NB4 (cell line): ENCODE results near the gene PDE7B.

Source experiments
- DNase-seq: peaks from one replicate; pipeline ENCODE4 v3.0.0; 2010; ENCODE audit warnings: low read depth
- H3K4me3 ChIP-seq: one replicate; pipeline ENCODE4 v1.5.1; 2011; ENCODE audit warnings: mild to moderate bottlenecking, low read depth, low read length, moderate library complexity
- MYC ChIP-seq: IDR thresholded peaks from 2 replicates; pipeline ENCODE4 v1.6.1; 2011; ENCODE audit warnings: low read depth, low read length
- POLR2A ChIP-seq: IDR thresholded peaks from 2 replicates; pipeline ENCODE4 v1.6.1; 2011; ENCODE audit warnings: mild to moderate bottlenecking; ENCODE audit not compliant: insufficient read length; ENCODE audit errors: extremely low read depth
- TF ChIP-seq, protein P1 (sequence below): IDR thresholded peaks from 2 replicates; pipeline ENCODE4 v1.6.1; 2011; ENCODE audit warnings: low read depth, low read length
- TF ChIP-seq, protein P2 (sequence below): IDR thresholded peaks from one replicate; pipeline ENCODE4 v1.5.1; 2012; ENCODE audit warnings: low read depth, low read length

PDE7B gene

DNA sequence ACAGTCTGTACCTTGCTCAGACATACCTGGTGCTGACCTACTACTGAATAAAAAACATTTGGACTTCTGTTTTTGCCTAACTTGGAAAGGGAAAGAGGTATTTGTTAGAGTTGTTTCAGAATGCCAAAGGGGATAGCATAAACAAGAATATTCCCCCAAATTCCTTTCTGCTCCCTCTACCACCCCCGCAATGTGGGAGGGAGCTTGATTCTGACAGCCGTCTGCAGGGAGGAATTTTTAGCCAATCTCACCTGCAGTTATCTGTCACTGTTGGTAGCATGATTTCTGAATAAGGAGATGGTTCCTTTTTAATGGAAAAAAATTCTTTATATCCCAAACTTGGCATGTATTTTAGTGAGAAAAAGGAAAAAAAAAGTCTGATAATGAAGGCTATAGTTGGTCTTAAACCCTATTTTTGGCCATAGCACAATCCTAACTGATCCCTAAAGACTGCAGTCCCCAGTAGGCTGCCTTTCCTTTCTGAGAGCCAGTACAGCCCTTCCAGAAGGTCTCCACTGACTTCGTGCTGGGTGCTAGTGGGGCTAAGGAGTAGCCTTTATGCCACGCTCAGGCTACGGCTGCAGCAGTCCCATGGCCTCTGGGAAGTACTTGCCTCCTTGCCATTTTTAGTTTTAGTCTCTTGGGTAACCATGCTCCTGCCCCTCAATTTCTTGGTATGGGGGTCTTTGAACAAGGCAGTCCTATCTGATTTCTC is 13.6 kb upstream of the PDE7B start:
- H3K4me3 ChIP-seq: no peak overlapping the region
- no peak for DNase-seq
- TF ChIP-seq, protein P1, sequence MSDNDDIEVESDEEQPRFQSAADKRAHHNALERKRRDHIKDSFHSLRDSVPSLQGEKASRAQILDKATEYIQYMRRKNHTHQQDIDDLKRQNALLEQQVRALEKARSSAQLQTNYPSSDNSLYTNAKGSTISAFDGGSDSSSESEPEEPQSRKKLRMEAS: no peak
- TF ChIP-seq MYC: no peak
- TF ChIP-seq, protein P2, sequence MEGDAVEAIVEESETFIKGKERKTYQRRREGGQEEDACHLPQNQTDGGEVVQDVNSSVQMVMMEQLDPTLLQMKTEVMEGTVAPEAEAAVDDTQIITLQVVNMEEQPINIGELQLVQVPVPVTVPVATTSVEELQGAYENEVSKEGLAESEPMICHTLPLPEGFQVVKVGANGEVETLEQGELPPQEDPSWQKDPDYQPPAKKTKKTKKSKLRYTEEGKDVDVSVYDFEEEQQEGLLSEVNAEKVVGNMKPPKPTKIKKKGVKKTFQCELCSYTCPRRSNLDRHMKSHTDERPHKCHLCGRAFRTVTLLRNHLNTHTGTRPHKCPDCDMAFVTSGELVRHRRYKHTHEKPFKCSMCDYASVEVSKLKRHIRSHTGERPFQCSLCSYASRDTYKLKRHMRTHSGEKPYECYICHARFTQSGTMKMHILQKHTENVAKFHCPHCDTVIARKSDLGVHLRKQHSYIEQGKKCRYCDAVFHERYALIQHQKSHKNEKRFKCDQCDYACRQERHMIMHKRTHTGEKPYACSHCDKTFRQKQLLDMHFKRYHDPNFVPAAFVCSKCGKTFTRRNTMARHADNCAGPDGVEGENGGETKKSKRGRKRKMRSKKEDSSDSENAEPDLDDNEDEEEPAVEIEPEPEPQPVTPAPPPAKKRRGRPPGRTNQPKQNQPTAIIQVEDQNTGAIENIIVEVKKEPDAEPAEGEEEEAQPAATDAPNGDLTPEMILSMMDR: no peak
- no peak for TF ChIP-seq POLR2A

DNA sequence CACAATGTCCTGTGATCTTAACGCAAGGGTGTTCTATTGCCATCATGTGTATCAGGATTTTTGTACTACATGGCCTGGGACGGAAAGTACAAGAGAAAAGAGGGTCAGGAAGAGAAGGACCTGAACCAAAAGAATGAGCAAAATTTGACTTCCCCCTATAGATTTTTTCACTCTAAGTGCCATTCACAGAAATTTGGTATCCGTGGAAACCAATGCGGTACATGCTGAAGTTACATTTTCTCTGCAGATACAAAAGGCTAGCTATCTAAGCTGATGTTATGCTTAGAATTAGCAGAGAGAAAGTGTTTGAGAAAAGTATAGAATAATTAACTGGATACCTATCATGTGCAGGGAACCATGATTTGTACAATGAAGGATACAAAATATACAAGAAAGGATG is 12.4 kb upstream of the PDE7B start:
- TF ChIP-seq, protein P1: no peak
- no peak for TF ChIP-seq POLR2A
- TF ChIP-seq, protein P2: no peak

DNA sequence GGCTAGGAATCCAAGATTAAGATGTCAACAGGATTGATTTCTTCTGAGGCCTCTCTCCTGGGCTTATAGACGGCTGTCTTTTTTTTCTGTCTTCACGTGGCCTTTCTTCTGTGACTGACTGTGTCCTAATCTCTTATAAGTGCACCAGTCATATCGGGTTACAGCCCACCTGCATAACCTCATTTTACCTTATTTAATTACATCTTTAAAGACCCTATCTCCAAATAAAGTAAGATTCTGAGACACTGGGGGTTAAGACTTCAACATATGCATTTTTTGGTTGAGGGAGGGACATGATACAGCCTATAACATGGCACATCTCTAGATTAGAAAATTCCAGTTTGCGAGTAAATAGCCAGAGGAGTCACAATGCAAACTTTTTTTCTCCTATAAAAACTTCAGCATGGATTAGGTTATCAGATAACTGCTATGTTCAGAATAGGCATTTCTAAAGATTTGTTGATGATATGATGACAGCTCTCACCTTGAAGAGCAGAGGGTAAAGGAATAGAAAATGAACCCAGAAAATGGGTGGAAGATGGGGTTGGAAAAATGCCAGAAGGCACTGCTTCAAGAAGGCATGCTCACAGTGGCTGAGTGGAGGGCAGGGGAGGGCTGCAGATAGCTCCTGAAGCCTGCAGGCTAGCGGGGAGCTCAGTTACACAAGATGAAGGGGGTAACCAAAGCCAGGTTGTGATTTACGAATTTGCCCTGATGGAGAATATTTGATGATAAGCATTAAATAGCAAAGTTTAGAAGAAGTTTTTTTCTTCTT is 8.7 kb upstream of the PDE7B start:
- no peak overlapping the region for H3K4me3 ChIP-seq
- DNase-seq: no peak
- TF ChIP-seq, protein P1: no peak
- TF ChIP-seq, protein P2: no peak
- TF ChIP-seq POLR2A (no peak), MYC (no peak)

More for the DNA sequence above, 12.4 kb upstream of the PDE7B start:
- no peak overlapping the region for H3K4me3 ChIP-seq
- DNase-seq: no peak

DNA sequence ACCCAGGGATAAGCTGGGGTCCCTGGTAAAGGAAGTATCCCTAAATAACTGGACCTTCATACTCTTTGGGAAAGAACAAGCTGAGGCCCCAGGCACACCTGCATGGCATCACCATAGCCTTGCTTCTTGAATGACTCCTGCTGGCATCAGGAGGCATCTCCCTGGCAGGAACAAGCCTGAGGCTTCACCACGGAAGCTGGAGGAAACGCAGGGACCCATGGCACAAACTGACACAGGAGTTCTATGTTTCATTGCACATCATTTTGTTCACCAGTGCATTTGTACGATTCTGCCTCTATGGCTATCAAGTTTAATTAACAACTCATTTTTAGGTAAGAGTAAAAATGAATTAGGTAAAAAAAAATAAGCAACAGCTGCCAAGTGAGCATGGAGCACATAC is 619 bp upstream of the PDE7B start:
- TF ChIP-seq MYC (no peak), POLR2A (no peak)
- TF ChIP-seq, protein P1: no peak
- TF ChIP-seq, protein P2: no peak
- DNase-seq: no peak
- no peak overlapping the region for H3K4me3 ChIP-seq

DNA sequence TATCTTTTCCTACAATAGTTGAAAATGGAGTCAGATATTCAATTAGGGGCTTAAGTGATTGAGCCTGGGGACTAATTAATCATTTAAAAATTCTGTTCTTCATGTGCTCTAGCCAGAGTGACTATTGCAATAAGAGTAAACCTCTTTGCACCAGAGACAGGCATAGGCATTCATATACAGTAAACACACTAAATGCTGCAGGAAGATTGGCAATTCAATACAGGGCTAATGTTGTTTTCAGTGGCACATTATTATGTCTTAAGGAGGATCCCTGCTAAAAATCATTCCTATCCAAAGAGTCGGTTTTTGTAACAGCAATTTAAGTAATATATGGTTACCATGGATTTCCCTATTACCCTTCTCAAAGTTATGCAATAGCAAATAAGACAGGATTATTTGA is 1.2 kb downstream of the PDE7B start:
- no peak overlapping the region for H3K4me3 ChIP-seq
- DNase-seq: no peak
- TF ChIP-seq POLR2A: no peak
- TF ChIP-seq, protein P2: no peak
- no peak for TF ChIP-seq MYC
- TF ChIP-seq, protein P1: no peak
